Measurements from ENCODE around the gene LYSMD2. TPM values are rescaled to one million over a fixed set of nuclear protein-coding genes. Genes with fewer than 3 reads are reported as not detected.

The LYSMD2 gene
- total RNA-seq, 1 experiment from 2014 or later, result 1.2 TPM

DNA sequence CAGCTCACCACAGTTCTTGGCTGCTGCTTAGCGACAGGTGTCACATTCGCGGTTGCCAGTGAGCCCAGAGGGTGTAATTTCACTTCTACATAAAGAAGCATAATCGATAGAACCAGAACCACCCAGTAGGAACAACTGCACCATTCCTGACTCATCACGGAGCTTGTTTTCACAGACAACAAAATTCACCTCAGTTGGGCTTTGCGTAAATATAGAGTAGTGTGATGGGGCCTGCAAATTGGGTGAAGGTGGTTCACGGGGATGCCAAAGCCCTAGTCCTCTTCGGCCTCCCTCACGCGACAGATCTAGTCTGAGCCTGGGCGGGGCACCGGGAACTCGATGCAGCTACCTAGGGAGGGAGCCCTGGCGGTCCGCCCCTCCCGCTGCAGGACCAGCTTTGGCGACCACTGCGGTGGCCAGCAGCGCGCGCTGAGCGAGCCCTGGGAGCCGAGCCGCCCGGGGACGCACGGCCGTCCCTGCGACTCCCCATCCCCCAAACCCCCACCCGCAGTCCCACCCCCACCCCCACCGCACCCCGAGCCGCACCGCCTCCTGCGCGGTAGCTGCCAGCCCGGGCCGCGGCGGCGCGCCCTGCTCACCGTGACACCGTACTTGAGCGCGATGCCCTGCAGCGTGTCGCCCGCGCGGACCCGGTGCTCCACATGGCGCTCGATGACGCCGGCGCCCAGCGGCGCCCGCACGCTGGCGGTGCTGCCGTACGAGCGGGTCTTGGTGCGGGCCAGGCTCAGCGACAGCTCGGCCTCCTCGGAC lies 519 bp downstream of the LYSMD2 start:
- no peaks in the 10 kb centered on the region for H3K36me3 ChIP-seq (replicated peaks; ENCODE audit: control insufficient read depth, insufficient read depth, low read length)
- H3K27me3 ChIP-seq (ENCODE audit: control insufficient read depth, insufficient read depth, low read length), result peaks cover 29% of the 10 kb centered on the region
- peak overlapping the region; percentile 54 for H3K4me3 ChIP-seq (ENCODE audit: insufficient read depth, low read depth, low read length)
- peak; percentile 73 for DNase-seq

- no peaks in the 10 kb centered on the region for H3K36me3 ChIP-seq (replicated peaks; ENCODE audit: control insufficient read depth, insufficient read depth, low read length)
- H3K27me3 ChIP-seq (ENCODE audit: control insufficient read depth, insufficient read depth, low read length), result peaks cover 29% of the 10 kb centered on the region
- DNase-seq, result no peak
- no peak overlapping the region for H3K4me3 ChIP-seq (ENCODE audit: insufficient read depth, low read depth, low read length)
These were observed 1.4 kb downstream of the LYSMD2 start for GRCh38 chr15:51736069-51736468.

DNA sequence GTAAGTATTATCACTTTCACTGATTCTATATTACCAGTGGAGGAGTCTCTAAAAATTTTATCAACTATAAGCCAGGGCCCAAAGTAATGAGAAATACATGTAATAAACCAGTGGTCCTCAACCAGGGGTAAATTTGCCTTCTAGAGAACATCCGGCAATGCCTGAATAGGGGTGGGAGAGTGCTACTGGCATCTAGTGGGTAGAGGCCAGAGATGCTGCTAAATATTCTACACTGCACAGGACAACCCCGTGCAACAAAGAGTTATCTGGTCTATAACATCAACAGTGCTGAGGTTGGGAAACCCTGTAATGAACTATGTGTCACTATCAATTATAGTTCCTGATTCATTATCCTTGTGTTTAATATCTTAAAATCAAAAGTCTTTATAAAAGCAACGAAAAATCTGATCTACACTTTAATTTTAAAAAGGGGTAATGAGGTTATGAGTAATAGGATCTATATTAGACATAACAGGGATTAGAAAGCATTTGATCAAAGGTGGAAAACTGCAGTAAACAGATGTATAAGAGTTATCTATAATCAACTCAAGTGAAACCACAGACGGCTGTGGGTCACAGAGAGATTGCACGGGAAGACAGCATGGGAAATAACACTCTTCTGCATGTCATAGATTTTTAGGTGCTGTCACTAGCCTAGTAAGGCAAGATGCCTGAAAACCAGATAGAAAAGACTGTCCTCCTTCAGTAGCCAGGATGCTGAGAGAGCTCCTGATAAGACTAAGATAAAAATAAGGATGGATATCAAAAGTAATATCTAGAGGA lies 2.0 kb downstream of the LYSMD2 start:
- no peak overlapping the region for H3K4me3 ChIP-seq (ENCODE audit: insufficient read depth, low read depth, low read length)
- H3K27me3 ChIP-seq (ENCODE audit: control insufficient read depth, insufficient read depth, low read length), result peaks cover 29% of the 10 kb centered on the region
- no peak for DNase-seq
- no peaks in the 10 kb centered on the region for H3K36me3 ChIP-seq (replicated peaks; ENCODE audit: control insufficient read depth, insufficient read depth, low read length)

DNA sequence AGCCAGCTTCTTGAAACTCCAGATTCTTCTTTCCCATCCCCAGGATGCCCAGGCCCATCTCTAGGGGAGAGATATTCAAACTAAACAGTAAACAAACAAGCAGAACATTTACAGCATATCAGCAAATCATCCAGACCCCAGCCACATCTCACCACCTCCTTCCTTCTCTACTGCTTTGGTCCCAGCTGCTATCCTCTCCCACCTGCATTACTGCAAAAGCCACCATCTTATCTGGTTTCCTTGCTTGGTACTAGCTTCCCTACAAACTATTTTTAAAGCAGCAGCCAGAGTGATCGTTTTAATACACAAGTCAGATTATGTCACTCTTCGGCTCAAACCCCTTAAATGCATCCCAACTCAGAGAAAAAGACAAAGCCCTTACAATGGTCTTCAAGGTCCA lies 4.8 kb downstream of the LYSMD2 start:
- Histone ChIP-seq H3K27me3 (ENCODE audit: control insufficient read depth, insufficient read depth, low read length) (peaks cover 14% of the 10 kb centered on the region), H3K36me3 (replicated peaks; ENCODE audit: control insufficient read depth, insufficient read depth, low read length) (no peaks in the 10 kb centered on the region), H3K4me3 (ENCODE audit: insufficient read depth, low read depth, low read length) (no peak overlapping the region)
- DNase-seq, result no peak

DNA sequence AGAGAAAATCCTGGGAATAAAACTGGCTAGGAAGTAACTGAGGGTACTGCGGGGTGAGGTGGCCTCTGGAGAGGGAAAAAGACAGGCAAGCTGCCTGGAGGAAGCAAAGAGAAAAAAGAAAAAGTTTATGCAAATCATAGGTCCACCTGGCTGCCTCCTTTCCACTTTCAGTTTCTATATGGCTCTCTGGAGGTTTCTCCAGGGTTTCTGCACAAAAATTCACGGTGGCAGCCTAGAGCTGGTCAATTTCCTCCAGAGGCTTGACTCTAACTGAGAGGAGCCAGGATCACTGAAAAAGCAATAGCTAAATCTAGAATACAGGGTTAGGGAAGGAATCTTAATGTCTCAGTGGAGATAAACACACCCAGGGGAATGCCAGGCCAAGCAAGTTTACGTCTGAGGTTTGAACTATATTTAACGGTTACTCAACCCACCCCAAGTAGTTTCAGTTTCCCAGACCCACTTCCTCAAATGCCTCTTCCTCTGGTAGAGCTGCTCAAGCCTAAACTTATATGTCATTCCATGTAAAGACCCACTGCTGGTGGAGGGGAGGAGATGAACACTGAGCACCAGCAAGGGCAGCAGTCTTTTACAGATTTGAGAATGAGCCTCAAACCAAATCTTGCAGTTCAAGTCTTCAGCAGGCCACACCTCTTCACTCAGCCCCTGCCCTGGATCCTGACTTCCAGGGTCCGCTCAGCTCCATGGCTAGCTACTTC lies 5.7 kb downstream of the LYSMD2 start:
- Histone ChIP-seq H3K36me3 (replicated peaks; ENCODE audit: control insufficient read depth, insufficient read depth, low read length) (no peaks in the 10 kb centered on the region), H3K4me3 (ENCODE audit: insufficient read depth, low read depth, low read length) (no peak overlapping the region), H3K27me3 (ENCODE audit: control insufficient read depth, insufficient read depth, low read length) (peaks cover 7% of the 10 kb centered on the region)
- no peak for DNase-seq

GRCh38 chr15:51727141-51727897 lies 10.1 kb downstream of the LYSMD2 start:
- DNase-seq, result no peak
- Histone ChIP-seq H3K4me3 (ENCODE audit: insufficient read depth, low read depth, low read length) (no peak overlapping the region), H3K36me3 (replicated peaks; ENCODE audit: control insufficient read depth, insufficient read depth, low read length) (no peaks in the 10 kb centered on the region), H3K27me3 (ENCODE audit: control insufficient read depth, insufficient read depth, low read length) (no peaks in the 10 kb centered on the region)

DNA sequence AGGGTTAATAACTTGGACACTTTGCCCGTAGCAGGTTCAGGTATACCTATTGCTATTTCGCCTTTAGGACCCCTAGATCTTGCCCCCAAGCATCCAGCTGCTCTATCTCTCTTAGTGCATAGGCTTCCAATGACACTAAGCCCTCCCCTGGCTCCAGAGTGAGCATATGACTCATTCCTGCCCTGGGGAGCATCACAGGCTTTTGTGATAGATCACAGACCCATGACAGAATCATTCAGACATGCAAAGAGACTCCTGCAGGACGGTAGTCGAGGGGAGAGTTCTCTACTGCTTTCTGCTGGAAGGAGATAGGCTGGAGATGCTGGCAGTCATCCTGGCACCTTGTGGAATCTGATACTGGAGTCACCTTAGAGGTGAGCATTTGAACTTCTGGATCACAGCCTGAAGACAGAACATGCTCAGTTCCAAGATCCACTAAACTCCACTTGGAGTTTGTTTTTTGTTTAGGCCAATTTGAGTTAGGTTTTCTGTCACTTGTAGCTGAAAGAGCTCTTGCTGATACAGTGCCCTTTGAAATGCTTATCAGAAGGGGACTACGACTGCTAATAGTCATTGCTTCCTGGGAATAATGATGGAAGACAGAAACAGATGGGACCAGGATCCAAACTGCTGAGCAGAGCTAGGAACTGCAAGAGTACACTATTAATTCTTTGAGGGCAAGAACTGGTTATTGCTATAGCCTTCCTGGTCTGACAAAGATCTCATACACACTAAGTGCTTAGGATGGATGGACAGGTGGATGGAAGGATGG lies 11.0 kb downstream of the LYSMD2 start:
- Histone ChIP-seq H3K27me3 (ENCODE audit: control insufficient read depth, insufficient read depth, low read length) (no peaks in the 10 kb centered on the region), H3K4me3 (ENCODE audit: insufficient read depth, low read depth, low read length) (no peak overlapping the region), H3K36me3 (replicated peaks; ENCODE audit: control insufficient read depth, insufficient read depth, low read length) (no peaks in the 10 kb centered on the region)
- DNase-seq, result peak; percentile 76

- Histone ChIP-seq H3K4me3 (ENCODE audit: insufficient read depth, low read depth, low read length) (no peak overlapping the region), H3K36me3 (replicated peaks; ENCODE audit: control insufficient read depth, insufficient read depth, low read length) (no peaks in the 10 kb centered on the region), H3K27me3 (ENCODE audit: control insufficient read depth, insufficient read depth, low read length) (no peaks in the 10 kb centered on the region)
- peak; percentile 24 for DNase-seq
These were observed 12.8 kb downstream of the LYSMD2 start for GRCh38 chr15:51724673-51725072.

- Histone ChIP-seq H3K4me3 (ENCODE audit: insufficient read depth, low read depth, low read length) (no peak overlapping the region), H3K36me3 (replicated peaks; ENCODE audit: control insufficient read depth, insufficient read depth, low read length) (no peaks in the 10 kb centered on the region), H3K27me3 (ENCODE audit: control insufficient read depth, insufficient read depth, low read length) (no peaks in the 10 kb centered on the region)
- DNase-seq, result no peak
These were observed 13.3 kb downstream of the LYSMD2 start for GRCh38 chr15:51724199-51724598.

- no peak for DNase-seq
- no peak overlapping the region for H3K4me3 ChIP-seq (ENCODE audit: insufficient read depth, low read depth, low read length)
- H3K36me3 ChIP-seq (replicated peaks; ENCODE audit: control insufficient read depth, insufficient read depth, low read length), result no peaks in the 10 kb centered on the region
- no peaks in the 10 kb centered on the region for H3K27me3 ChIP-seq (ENCODE audit: control insufficient read depth, insufficient read depth, low read length)
These were observed 16.1 kb downstream of the LYSMD2 start for GRCh38 chr15:51721199-51721960.

- Histone ChIP-seq H3K27me3 (ENCODE audit: control insufficient read depth, insufficient read depth, low read length) (no peaks in the 10 kb centered on the region), H3K36me3 (replicated peaks; ENCODE audit: control insufficient read depth, insufficient read depth, low read length) (no peaks in the 10 kb centered on the region), H3K4me3 (ENCODE audit: insufficient read depth, low read depth, low read length) (no peak overlapping the region)
- DNase-seq, result no peak
These were observed 17.1 kb downstream of the LYSMD2 start for GRCh38 chr15:51720201-51720995.

- H3K27me3 ChIP-seq (ENCODE audit: control insufficient read depth, insufficient read depth, low read length), result no peaks in the 10 kb centered on the region
- no peak overlapping the region for H3K4me3 ChIP-seq (ENCODE audit: insufficient read depth, low read depth, low read length)
- H3K36me3 ChIP-seq (replicated peaks; ENCODE audit: control insufficient read depth, insufficient read depth, low read length), result no peaks in the 10 kb centered on the region; the same call in 1 of the 2 replicates
- no peak for DNase-seq
These were observed 18.7 kb downstream of the LYSMD2 start for GRCh38 chr15:51718746-51719145.

Measured in H7 (cell line).